ENCODE measurements around the gene DENND4A. TPM values are rescaled to one million over a fixed set of nuclear protein-coding genes. Genes with fewer than 3 reads are reported as not detected.

The DENND4A gene
- total RNA-seq, 4 donors from 2014 or later = 17.7 to 34.3 (median 25.4) TPM

- H3K27me3 ChIP-seq = no peaks in the 10 kb centered on the region
- TF ChIP-seq POLR2AphosphoS5 (IDR thresholded peaks at IDR 0.05) = no peak
- no peak for TF ChIP-seq POLR2A (IDR thresholded peaks at IDR 0.05; ENCODE audit: low read depth)
- no peak for TF ChIP-seq EP300 (IDR thresholded peaks at IDR 0.05)
- no peak for TF ChIP-seq CTCF (IDR thresholded peaks at IDR 0.05)
Observed at GRCh38 chr15:65778269-65778668, 13.8 kb downstream of the DENND4A start.

GRCh38 chr15:65777843-65778242, 14.2 kb downstream of the DENND4A start:
- TF ChIP-seq CTCF (IDR thresholded peaks at IDR 0.05) = no peak
- no peak for TF ChIP-seq POLR2AphosphoS5 (IDR thresholded peaks at IDR 0.05)
- no peak for TF ChIP-seq EP300 (IDR thresholded peaks at IDR 0.05)
- no peak for TF ChIP-seq POLR2A (IDR thresholded peaks at IDR 0.05; ENCODE audit: low read depth)
- peaks cover 0 to 17% (median 12%) of the 10 kb centered on the region in 4 donors for H3K4me1 ChIP-seq
- no peak overlapping the region for H3K27ac ChIP-seq (replicated peaks in 1 of 4)
- H3K9me3 ChIP-seq = no peaks in the 10 kb centered on the region
- WGBS = 91% methylated on average over 6 of the region's 6 CpGs
- H3K4me3 ChIP-seq = no peak overlapping the region
- no peaks in the 10 kb centered on the region for H3K36me3 ChIP-seq
- DNase-seq (ENCODE audit: extremely low spot score) = no peak
- intact Hi-C loops (cut with DNase I) = no loop called here
- H3K27me3 ChIP-seq = no peaks in the 10 kb centered on the region

More at GRCh38 chr15:65778269-65778668, 13.8 kb downstream of the DENND4A start:
- 82% methylated on average over 2 of the region's 2 CpGs for WGBS
- Histone ChIP-seq H3K4me3 (no peak overlapping the region), H3K27ac (replicated peaks in 1 of 4) (no peak overlapping the region), H3K4me1 (peaks cover 0 to 17% (median 12%) of the 10 kb centered on the region in 4 donors), H3K9me3 (no peaks in the 10 kb centered on the region), H3K36me3 (no peaks in the 10 kb centered on the region)
- intact Hi-C loops (cut with DNase I) = no loop called here
- DNase-seq (ENCODE audit: extremely low spot score) = no peak

- H3K36me3 ChIP-seq = no peaks in the 10 kb centered on the region
- no peak overlapping the region for H3K4me3 ChIP-seq
- TF ChIP-seq POLR2A (IDR thresholded peaks at IDR 0.05; ENCODE audit: low read depth) (no peak), EP300 (IDR thresholded peaks at IDR 0.05) (no peak), POLR2AphosphoS5 (IDR thresholded peaks at IDR 0.05) (no peak), CTCF (IDR thresholded peaks at IDR 0.05) (no peak)
- H3K27ac ChIP-seq (replicated peaks in 1 of 4) = no peak overlapping the region
- H3K27me3 ChIP-seq = no peaks in the 10 kb centered on the region
- no peaks in the 10 kb centered on the region for H3K9me3 ChIP-seq
- 83% methylated on average over 6 of the region's 6 CpGs for WGBS
- peaks cover 0 to 17% (median 10%) of the 10 kb centered on the region in 4 donors for H3K4me1 ChIP-seq
- intact Hi-C loops (cut with DNase I) = no loop called here
- no peak for DNase-seq (ENCODE audit: extremely low spot score)
Observed at GRCh38 chr15:65777053-65777452, 15.0 kb downstream of the DENND4A start.

GRCh38 chr15:65773386-65774111, 18.5 kb downstream of the DENND4A start:
- TF ChIP-seq POLR2A (IDR thresholded peaks at IDR 0.05; ENCODE audit: low read depth) (no peak), EP300 (IDR thresholded peaks at IDR 0.05) (no peak), POLR2AphosphoS5 (IDR thresholded peaks at IDR 0.05) (no peak), CTCF (IDR thresholded peaks at IDR 0.05) (no peak)

More at GRCh38 chr15:65773386-65774111, 18.5 kb downstream of the DENND4A start:
- Histone ChIP-seq H3K36me3 (no peaks in the 10 kb centered on the region), H3K4me3 (no peak overlapping the region), H3K4me1 (peaks cover 0 to 18% (median 11%) of the 10 kb centered on the region in 4 donors), H3K27ac (replicated peaks in 1 of 4) (no peak overlapping the region), H3K27me3 (no peaks in the 10 kb centered on the region), H3K9me3 (no peaks in the 10 kb centered on the region)
- intact Hi-C loops (cut with DNase I) = no loop called here
- 96% methylated on average over 3 of the region's 3 CpGs for WGBS
- DNase-seq (ENCODE audit: extremely low spot score) = no peak
